Stomach (tissue), 4 donors: ENCODE measurements around the gene HOXA6.
A peak's percentile ranks its signal among the peaks of the same experiment; 100 is the strongest.

Experiments
- CTCF ChIP-seq, 7 experiments: fragments of 450-650 bp in 4 of 7; fragments of 200-600 bp in 3 of 7; sonication (generic) in 3 of 7; IDR thresholded peaks; one replicate each; pipeline ENCODE4 v1.5.1; 2016 to 2019; ENCODE audit warnings: antibody characterized with exemption in 7 of 7, control low read depth in 2 of 7, mild to moderate bottlenecking in 1 of 7
- EP300 ChIP-seq: sonication (generic); formaldehyde crosslinking; IDR thresholded peaks from one replicate; pipeline ENCODE4 v1.6.1; 2017; ENCODE audit warnings: antibody characterized with exemption
- POLR2A ChIP-seq, 4 donors: fragments of 450-650 bp; IDR thresholded peaks; one replicate each; pipeline ENCODE4 v1.6.1; 2016; ENCODE audit warnings: antibody characterized with exemption in 4 of 4, control low read depth in 2 of 4, mild to moderate bottlenecking in 1 of 4, moderate library complexity in 1 of 4
- POLR2AphosphoS5 ChIP-seq, 3 donors: sonication (generic); formaldehyde crosslinking; IDR thresholded peaks; one replicate each; pipeline ENCODE4 v1.6.1; 2016; ENCODE audit warnings: antibody characterized with exemption in 3 of 3

- no peak for TF ChIP-seq CTCF (IDR thresholded peaks at IDR 0.05)
- no peak for TF ChIP-seq POLR2A (IDR thresholded peaks at IDR 0.05)
- peak; percentile 84 to 89 (median 84) for TF ChIP-seq POLR2AphosphoS5 (IDR thresholded peaks at IDR 0.05)
- TF ChIP-seq EP300: no peak
These were observed 51.4 kb downstream of the HOXA6 start, which contains the start of gene HOXA1 for GRCh38 chr7:27095897-27096767.
